Astrocyte (in vitro differentiated cells and primary cell): ENCODE measurements around the gene CABP1.

ENCODE experiments used
- CTCF ChIP-seq: IDR thresholded peaks from 2 replicates; pipeline ENCODE4 v1.5.1; 2011; ENCODE audit warnings: low read depth, mild to moderate bottlenecking, inconsistent platforms, low read length, moderate library complexity; ENCODE audit not compliant: insufficient read depth
- EZH2 ChIP-seq: IDR thresholded peaks from 2 replicates; pipeline ENCODE4 v1.6.1; 2012; ENCODE audit warnings: mild to moderate bottlenecking, low read length, inconsistent platforms; ENCODE audit not compliant: insufficient read depth

- TF ChIP-seq CTCF (no peak), EZH2 (no peak)
These were observed 3.1 kb downstream of the CABP1 start for GRCh38 chr12:120643574-120643973.
